B cell (primary cell): ENCODE results near the gene KRT79.

Experiments used
- CTCF ChIP-seq: fragments of 200-600 bp; IDR thresholded peaks from one replicate; pipeline ENCODE4 v1.8.0; 2022; ENCODE audit warnings: antibody characterized with exemption, mild to moderate bottlenecking
- EZH2 ChIP-seq: IDR thresholded peaks from 2 replicates; pipeline ENCODE4 v1.6.1; 2012; ENCODE audit warnings: borderline replicate concordance, low read depth, mild to moderate bottlenecking, moderate library complexity, low read length; ENCODE audit not compliant: insufficient read depth, poor library complexity, severe bottlenecking

GRCh38 chr12:52799505-52800211 lies 34.5 kb downstream of the KRT79 start:
- no peak for TF ChIP-seq EZH2
- TF ChIP-seq CTCF = no peak
